LNCaP clone FGC (cell line): Measurements from ENCODE around the gene MICAL2.

Experiments
- DNase-seq: peaks from one replicate; pipeline ENCODE4 v3.0.0-alpha.2; 2011; ENCODE audit warnings: low read depth
- H3K4me3 ChIP-seq: 2 replicates; pipeline ENCODE4 v1.5.1; 2011; ENCODE audit warnings: mild to moderate bottlenecking, low read depth, low read length, control low read depth
- CTCF ChIP-seq: IDR thresholded peaks from 2 replicates; pipeline ENCODE4 v1.5.1; 2012; ENCODE audit warnings: mild to moderate bottlenecking; ENCODE audit not compliant: control insufficient read depth, insufficient read depth; ENCODE audit errors: extremely low read depth

Gene MICAL2

GRCh38 chr11:12148882-12149281, 38.5 kb downstream of the MICAL2 start:
- no peak for TF ChIP-seq CTCF
- H3K4me3 ChIP-seq, result no peak overlapping the region

GRCh38 chr11:12149672-12150225, 39.4 kb downstream of the MICAL2 start:
- no peak for TF ChIP-seq CTCF
- H3K4me3 ChIP-seq, result no peak overlapping the region
- no peak for DNase-seq

More at GRCh38 chr11:12148882-12149281, 38.5 kb downstream of the MICAL2 start:
- no peak for DNase-seq

- no peak for TF ChIP-seq CTCF
- DNase-seq, result no peak
Observed at GRCh38 chr11:12150831-12151382, 40.5 kb downstream of the MICAL2 start.

GRCh38 chr11:12152321-12152720, 41.9 kb downstream of the MICAL2 start:
- no peak overlapping the region for H3K4me3 ChIP-seq
- TF ChIP-seq CTCF, result no peak
- DNase-seq, result no peak

More at GRCh38 chr11:12150831-12151382, 40.5 kb downstream of the MICAL2 start:
- no peak overlapping the region for H3K4me3 ChIP-seq

GRCh38 chr11:12154871-12155668, 44.7 kb downstream of the MICAL2 start:
- no peak overlapping the region for H3K4me3 ChIP-seq
- no peak for DNase-seq
- no peak for TF ChIP-seq CTCF

- no peak for TF ChIP-seq CTCF
Observed at GRCh38 chr11:12155696-12156095, 45.3 kb downstream of the MICAL2 start.

More at GRCh38 chr11:12155696-12156095, 45.3 kb downstream of the MICAL2 start:
- no peak for DNase-seq
- no peak overlapping the region for H3K4me3 ChIP-seq
